ENCODE data around the gene MEG3. TPM values are rescaled to one million over a fixed set of nuclear protein-coding genes. Genes with fewer than 3 reads are reported as not detected.
A peak's percentile ranks its signal among the peaks of the same experiment; 100 is the strongest.

MEG3 gene
- total RNA-seq, 4 donors from 2014 or later: 8.2 to 18.2 (median 10.0) TPM

- DNase-seq (ENCODE audit: low spot score in 2 of 2): peak in 1 of 2 donors; percentile 73
- WGBS, 2 donors: 86 to 90% methylated on average over 6 of the region's 6 CpGs
- TF ChIP-seq CTCF (IDR thresholded peaks at IDR 0.05) (no peak), POLR2A (IDR thresholded peaks at IDR 0.05) (no peak)
- H3K4me3 ChIP-seq (ENCODE audit: low read depth, poor library complexity, severe bottlenecking): no peak overlapping the region
- intact Hi-C loops (cut with DNase I; ENCODE audit: low total_unique reads): no loop called here
Observed at GRCh38 chr14:100889641-100890040, 63.7 kb downstream of the MEG3 start.

DNA sequence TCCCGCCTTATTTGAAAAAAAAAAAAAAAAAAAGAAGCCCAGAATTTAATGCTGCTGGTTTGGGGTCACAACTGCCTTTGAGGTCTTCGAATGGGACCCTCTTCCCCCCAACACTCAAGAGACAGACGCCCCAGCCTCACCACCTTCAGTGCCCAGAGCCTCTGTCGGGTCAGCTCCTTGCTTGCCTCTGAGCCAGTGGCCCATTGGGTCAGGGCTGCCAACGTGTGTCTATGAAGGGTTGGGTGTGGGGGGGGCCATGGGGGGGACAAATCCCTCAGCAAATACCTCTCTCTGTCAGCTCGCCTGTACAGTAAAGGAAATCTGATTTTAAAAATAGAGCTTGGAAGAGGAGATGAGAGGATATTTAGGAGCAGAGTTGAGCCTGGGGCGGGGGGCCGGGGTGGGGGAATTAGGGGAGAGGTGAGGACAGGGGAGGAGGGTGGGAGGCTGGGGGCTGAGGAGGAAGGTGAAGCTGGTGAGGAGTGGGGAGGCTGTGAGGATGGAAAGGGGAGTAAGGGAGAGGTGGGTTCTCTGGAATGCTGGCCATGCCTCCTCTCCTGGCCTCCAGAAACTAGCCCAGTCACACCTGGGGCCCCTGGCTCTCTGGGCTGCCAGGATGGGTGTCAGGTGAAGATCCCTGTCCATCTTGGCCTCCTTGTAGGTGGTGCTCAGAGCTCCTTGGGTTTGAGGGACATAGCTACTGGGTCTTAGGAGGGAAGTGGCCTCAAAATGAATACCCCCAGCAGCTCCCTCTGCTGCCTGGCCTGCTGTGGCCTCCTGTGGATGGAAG, 64.3 kb downstream of the MEG3 start:
- no peak overlapping the region for H3K4me3 ChIP-seq (ENCODE audit: low read depth, poor library complexity, severe bottlenecking)
- WGBS, 2 donors: 87 to 95% methylated on average over 8 of the region's 8 CpGs
- intact Hi-C loops (cut with DNase I; ENCODE audit: low total_unique reads): no loop called here
- DNase-seq (ENCODE audit: low spot score in 2 of 2): peak in 1 of 2 donors; percentile 54
- TF ChIP-seq POLR2A (IDR thresholded peaks at IDR 0.05) (no peak), CTCF (IDR thresholded peaks at IDR 0.05) (no peak)

GRCh38 chr14:100891051-100891450, 65.1 kb downstream of the MEG3 start:
- TF ChIP-seq CTCF (IDR thresholded peaks at IDR 0.05): no peak
- TF ChIP-seq POLR2A (IDR thresholded peaks at IDR 0.05): no peak
- intact Hi-C loops (cut with DNase I; ENCODE audit: low total_unique reads): no loop called here
- WGBS, 2 donors: 80 to 93% methylated on average over 7 to 10 of the region's 10 CpGs
- DNase-seq (ENCODE audit: low spot score in 2 of 2): peak in 1 of 2 donors; percentile 77
- H3K4me3 ChIP-seq (ENCODE audit: low read depth, poor library complexity, severe bottlenecking): no peak overlapping the region

DNA sequence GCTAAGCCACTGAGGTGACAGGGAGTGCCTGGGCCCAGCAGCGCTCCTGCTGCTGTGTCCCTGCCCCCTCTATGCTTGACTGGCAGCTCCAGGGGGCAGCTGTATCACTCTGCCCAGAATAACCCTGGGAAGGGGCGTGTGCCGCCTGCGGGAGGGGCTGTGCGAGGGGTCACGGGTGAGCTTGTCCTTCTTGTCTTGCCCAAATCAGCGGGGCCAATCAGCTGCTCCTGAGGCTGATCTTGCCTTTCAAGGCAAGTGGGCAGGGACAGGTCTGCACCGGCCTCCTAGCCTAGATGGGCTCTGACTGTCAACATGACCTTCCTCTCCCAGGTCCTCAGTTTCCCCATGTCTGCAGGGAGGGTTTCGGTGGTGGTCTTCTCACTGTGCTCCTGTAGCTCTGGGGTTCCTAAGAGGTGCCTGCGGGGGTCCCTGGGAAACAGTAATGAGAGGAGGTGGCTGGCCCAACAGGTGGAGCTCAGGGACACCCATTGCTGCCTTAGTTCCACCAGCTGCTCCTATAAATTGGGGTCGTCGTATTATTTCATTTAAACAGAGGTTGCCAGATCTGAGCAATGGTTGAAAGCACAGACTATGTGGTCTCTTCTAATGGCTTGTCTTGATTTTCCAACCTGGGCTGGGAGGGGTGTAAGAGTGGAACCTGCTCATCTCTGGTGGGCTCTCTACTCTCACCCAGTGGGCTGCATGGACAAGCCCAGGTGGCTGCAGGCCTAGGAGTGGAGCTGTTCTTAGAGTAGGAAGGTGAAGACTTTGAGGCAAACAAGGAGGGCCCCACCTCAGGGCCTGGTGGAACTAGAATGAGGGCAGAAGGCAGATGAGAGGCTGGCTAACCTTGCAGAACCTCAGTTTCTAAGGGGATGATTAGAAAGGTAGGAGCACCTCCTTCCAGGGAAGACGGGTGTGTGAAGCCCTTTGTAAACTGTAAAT, 65.9 kb downstream of the MEG3 start:
- TF ChIP-seq POLR2A (IDR thresholded peaks at IDR 0.05): no peak
- TF ChIP-seq CTCF (IDR thresholded peaks at IDR 0.05): no peak
- intact Hi-C loops (cut with DNase I; ENCODE audit: low total_unique reads): no loop called here
- peak in 1 of 2 donors; percentile 32 for DNase-seq (ENCODE audit: low spot score in 2 of 2)
- WGBS, 2 donors: 91 to 92% methylated on average over 12 to 13 of the region's 13 CpGs
- no peak overlapping the region for H3K4me3 ChIP-seq (ENCODE audit: low read depth, poor library complexity, severe bottlenecking)

DNA sequence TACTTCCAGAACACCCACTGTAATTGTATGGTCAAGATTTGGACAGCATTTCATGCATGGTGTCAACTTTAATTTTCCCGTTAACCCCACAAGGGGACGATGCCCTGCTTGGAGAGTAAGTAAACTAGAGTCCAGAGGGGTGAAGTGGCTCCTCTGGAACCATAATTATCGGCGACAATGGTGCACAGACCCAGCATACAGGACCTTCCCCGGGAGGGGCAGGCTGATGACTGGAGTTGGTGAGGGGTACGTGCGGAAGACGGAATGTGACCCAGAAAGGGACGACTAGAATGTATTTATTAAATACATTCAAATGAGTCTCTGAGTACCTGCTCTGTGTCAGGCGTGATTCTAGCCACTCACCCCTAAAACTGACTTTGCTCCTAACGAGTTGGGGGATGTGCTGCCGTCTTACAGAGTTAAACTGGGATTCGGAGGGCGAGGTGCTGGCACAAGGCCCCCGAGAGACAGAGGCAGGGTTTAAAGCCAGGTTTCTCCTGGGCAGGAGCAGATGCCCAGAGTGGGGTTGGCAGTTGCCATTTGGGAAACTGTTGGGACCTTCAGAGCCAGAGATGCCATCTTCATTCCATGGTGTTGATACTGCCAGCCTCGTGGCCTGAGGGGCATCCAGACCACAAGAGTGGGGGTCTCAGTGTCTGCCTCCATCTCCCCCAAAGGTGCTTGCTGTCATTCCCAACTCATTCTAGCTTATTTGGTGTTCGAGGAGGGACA, 66.7 kb downstream of the MEG3 start:
- intact Hi-C loops (cut with DNase I; ENCODE audit: low total_unique reads): no loop called here
- peak in 1 of 2 donors; percentile 32 for DNase-seq (ENCODE audit: low spot score in 2 of 2)
- WGBS, 2 donors: 90 to 91% methylated on average over 17 of the region's 17 CpGs
- no peak overlapping the region for H3K4me3 ChIP-seq (ENCODE audit: low read depth, poor library complexity, severe bottlenecking)
- no peak for TF ChIP-seq CTCF (IDR thresholded peaks at IDR 0.05)
- no peak for TF ChIP-seq POLR2A (IDR thresholded peaks at IDR 0.05)

Measured in lower leg skin (tissue), 4 donors.